ENCODE results near the gene C15orf61.
A peak's percentile ranks its signal among the peaks of the same experiment; 100 is the strongest.

Gene C15orf61

GRCh38 chr15:67512933-67513714, 7.8 kb upstream of the C15orf61 start:
- DNase-seq (ENCODE audit: low read depth), result no peak

- no peak for DNase-seq (ENCODE audit: low read depth)
Observed at GRCh38 chr15:67515090-67515489, 5.8 kb upstream of the C15orf61 start.

- DNase-seq (ENCODE audit: low read depth), result no peak
Observed at GRCh38 chr15:67515557-67515956, 5.4 kb upstream of the C15orf61 start.

- DNase-seq (ENCODE audit: low read depth), result no peak
Observed at GRCh38 chr15:67520321-67521028, 456 bp upstream of the C15orf61 start.

GRCh38 chr15:67521783-67522568, 1.0 kb downstream of the C15orf61 start:
- peak; percentile 55 for DNase-seq (ENCODE audit: low read depth)

- DNase-seq (ENCODE audit: low read depth), result no peak
Observed at GRCh38 chr15:67523330-67523729, 2.4 kb downstream of the C15orf61 start.

- no peak for DNase-seq (ENCODE audit: low read depth)
Observed at GRCh38 chr15:67524235-67524634, 3.3 kb downstream of the C15orf61 start.

GRCh38 chr15:67528513-67528912, 7.6 kb downstream of the C15orf61 start:
- no peak for DNase-seq (ENCODE audit: low read depth)

GRCh38 chr15:67531379-67531914, 10.5 kb downstream of the C15orf61 start:
- DNase-seq (ENCODE audit: low read depth), result peak; percentile 92

- no peak for DNase-seq (ENCODE audit: low read depth)
Observed at GRCh38 chr15:67533873-67534272, 12.9 kb downstream of the C15orf61 start.

- no peak for DNase-seq (ENCODE audit: low read depth)
Observed at GRCh38 chr15:67534360-67534759, 13.4 kb downstream of the C15orf61 start.

- no peak for DNase-seq (ENCODE audit: low read depth)
Observed at GRCh38 chr15:67537771-67538170, 16.8 kb downstream of the C15orf61 start.

GRCh38 chr15:67542420-67543347, 21.8 kb downstream of the C15orf61 start, which contains the start of gene MAP2K5:
MAP2K5 (plus strand) TSS chr15:67542703; CDS start chr15:67543336, 633 bp downstream.
- peak; percentile 82 for DNase-seq (ENCODE audit: low read depth)

GRCh38 chr15:67543348-67543718, 22.4 kb downstream of the C15orf61 start:
- peak; percentile 32 for DNase-seq (ENCODE audit: low read depth)

GRCh38 chr15:67544475-67544874, 23.5 kb downstream of the C15orf61 start:
- no peak for DNase-seq (ENCODE audit: low read depth)

GRCh38 chr15:67545864-67546263, 24.9 kb downstream of the C15orf61 start:
- DNase-seq (ENCODE audit: low read depth), result no peak

GRCh38 chr15:67547064-67547463, 26.1 kb downstream of the C15orf61 start:
- no peak for DNase-seq (ENCODE audit: low read depth)

GRCh38 chr15:67547836-67548235, 26.9 kb downstream of the C15orf61 start:
- no peak for DNase-seq (ENCODE audit: low read depth)

- peak; percentile 68 for DNase-seq (ENCODE audit: low read depth)
Observed at GRCh38 chr15:67548236-67548852, 27.4 kb downstream of the C15orf61 start.

GRCh38 chr15:67548862-67549651, 28.1 kb downstream of the C15orf61 start:
- no peak for DNase-seq (ENCODE audit: low read depth)

Measured in ELR (cell line).